Neural cell (in vitro differentiated cells): Measurements from ENCODE around the gene BBS12. TPM values are rescaled to one million over a fixed set of nuclear protein-coding genes. Genes with fewer than 3 reads are reported as not detected.

Source experiments
- H2AFZ ChIP-seq: fragments of 200-600, 300-800 bp; sonication (generic), shearing (Covaris generic); 2 replicates; pipeline ENCODE4 v1.6.0; 2014; ENCODE audit warnings: low read depth, mild to moderate bottlenecking, antibody characterized with exemption, low read length, moderate library complexity
- H3F3A ChIP-seq: fragments of 200-600 bp; shearing (Covaris generic); 2 replicates; pipeline ENCODE4 v1.6.1; 2016; ENCODE audit warnings: mild to moderate bottlenecking, moderate library complexity, mixed read lengths, antibody characterized with exemption, low read length; ENCODE audit not compliant: insufficient read depth, poor library complexity, severe bottlenecking
- H3K27ac ChIP-seq: fragments of 200-600, 300-800 bp; sonication (generic), shearing (Covaris generic); 2 replicates; pipeline ENCODE4 v1.5.1; 2014; ENCODE audit warnings: mild to moderate bottlenecking, low read length, moderate library complexity
- H3K27me3 ChIP-seq: fragments of 300-800, 200-600 bp; sonication (generic), shearing (Covaris generic); 2 replicates; pipeline ENCODE4 v1.6.0; 2014; ENCODE audit warnings: mild to moderate bottlenecking, low read depth, low read length, moderate library complexity; ENCODE audit not compliant: insufficient read depth
- H3K36me3 ChIP-seq: fragments of 300-800, 200-600 bp; sonication (generic), shearing (Covaris generic); 2 replicates; pipeline ENCODE4 v1.5.1; 2014; ENCODE audit warnings: mild to moderate bottlenecking, antibody characterized with exemption, low read length, moderate library complexity; ENCODE audit not compliant: insufficient read depth
- H3K4me2 ChIP-seq: fragments of 300-800, 200-600 bp; sonication (generic), shearing (Covaris generic); 2 replicates; pipeline ENCODE4 v1.6.0; 2014; ENCODE audit warnings: mild to moderate bottlenecking, low read length
- H3K4me3 ChIP-seq: fragments of 300-800, 200-600 bp; sonication (generic), shearing (Covaris generic); 2 replicates; pipeline ENCODE4 v1.5.1; 2014; ENCODE audit warnings: mild to moderate bottlenecking, low read length, moderate library complexity
- H3K79me2 ChIP-seq: fragments of 200-600 bp; shearing (Covaris generic); replicated peaks from 2 replicates; pipeline ENCODE4 v1.6.0; 2014; ENCODE audit warnings: mild to moderate bottlenecking, low read length, moderate library complexity; ENCODE audit not compliant: insufficient read depth
- H3K9ac ChIP-seq: fragments of 300-800, 200-600 bp; sonication (generic), shearing (Covaris generic); 2 replicates; pipeline ENCODE4 v1.6.1; 2016; ENCODE audit warnings: mild to moderate bottlenecking, low read length, mixed read lengths
- H3K9me2 ChIP-seq: fragments of 200-600 bp; shearing (Covaris generic); 2 replicates; pipeline ENCODE4 v1.6.1; 2016; ENCODE audit warnings: mild to moderate bottlenecking, low read length, mixed read lengths; ENCODE audit not compliant: insufficient read depth
- H3K9me3 ChIP-seq: fragments of 200-600, 300-800 bp; sonication (generic), shearing (Covaris generic); 2 replicates; pipeline ENCODE4 v1.6.1; 2016; ENCODE audit warnings: mild to moderate bottlenecking, mixed run types, low read length, moderate library complexity, mixed read lengths
- H4K20me1 ChIP-seq: fragments of 200-600 bp; shearing (Covaris generic); 2 replicates; pipeline ENCODE4 v1.6.1; 2016; ENCODE audit warnings: mild to moderate bottlenecking, mixed run types; ENCODE audit not compliant: insufficient read depth
- CTCF ChIP-seq: fragments of 450-650 bp; IDR thresholded peaks from 2 replicates; pipeline ENCODE4 v1.5.1; 2014; ENCODE audit warnings: antibody characterized with exemption, mild to moderate bottlenecking, moderate library complexity; ENCODE audit not compliant: poor library complexity, severe bottlenecking
- EP300 ChIP-seq: fragments of 450-650 bp; conservative IDR thresholded peaks from 2 replicates; pipeline ENCODE4 v1.6.1; 2014; ENCODE audit warnings: antibody characterized with exemption, mild to moderate bottlenecking, moderate library complexity; ENCODE audit not compliant: poor library complexity, severe bottlenecking
- EZH2 ChIP-seq: fragments of 200-600, 300-800 bp; shearing (Covaris generic), sonication (generic); IDR thresholded peaks from 2 replicates; pipeline ENCODE4 v1.6.1; 2014; ENCODE audit warnings: antibody characterized with exemption, low read length, borderline replicate concordance, mild to moderate bottlenecking; ENCODE audit not compliant: insufficient read depth, poor library complexity, severe bottlenecking
- MXI1 ChIP-seq: fragments of 450-650 bp; conservative IDR thresholded peaks from 2 replicates; pipeline ENCODE4 v1.6.1; 2014; ENCODE audit warnings: antibody characterized with exemption, mild to moderate bottlenecking; ENCODE audit not compliant: poor library complexity, severe bottlenecking
- POLR2AphosphoS5 ChIP-seq: IDR thresholded peaks from 2 replicates; pipeline ENCODE4 v1.6.1; 2012
- RAD21 ChIP-seq: fragments of 450-650 bp; conservative IDR thresholded peaks from 2 replicates; pipeline ENCODE4 v1.6.1; 2014; ENCODE audit warnings: antibody characterized with exemption, mild to moderate bottlenecking, moderate library complexity
- SMC3 ChIP-seq: fragments of 450-650 bp; conservative IDR thresholded peaks from 2 replicates; pipeline ENCODE4 v1.6.1; 2014; ENCODE audit warnings: antibody characterized with exemption, mild to moderate bottlenecking, moderate library complexity; ENCODE audit not compliant: poor library complexity
- TAF1 ChIP-seq: IDR thresholded peaks from 2 replicates; pipeline ENCODE4 v1.6.1; 2012; ENCODE audit warnings: low read depth
- polyA plus RNA-seq: library from polyadenylated mRNA; depleted of rRNA; stranded (reverse); fragments of >200 nt; gene quantifications from 2 replicates; pipeline ENCODE4 v1.2.3, GENCODE V29; 2014
- TF ChIP-seq, protein P1 (sequence below): IDR thresholded peaks from 2 replicates; pipeline ENCODE4 v1.6.1; 2012; ENCODE audit warnings: borderline replicate concordance

Gene BBS12
- polyA plus RNA-seq, 1 donor from 2014 or later, result 3.7 TPM

DNA sequence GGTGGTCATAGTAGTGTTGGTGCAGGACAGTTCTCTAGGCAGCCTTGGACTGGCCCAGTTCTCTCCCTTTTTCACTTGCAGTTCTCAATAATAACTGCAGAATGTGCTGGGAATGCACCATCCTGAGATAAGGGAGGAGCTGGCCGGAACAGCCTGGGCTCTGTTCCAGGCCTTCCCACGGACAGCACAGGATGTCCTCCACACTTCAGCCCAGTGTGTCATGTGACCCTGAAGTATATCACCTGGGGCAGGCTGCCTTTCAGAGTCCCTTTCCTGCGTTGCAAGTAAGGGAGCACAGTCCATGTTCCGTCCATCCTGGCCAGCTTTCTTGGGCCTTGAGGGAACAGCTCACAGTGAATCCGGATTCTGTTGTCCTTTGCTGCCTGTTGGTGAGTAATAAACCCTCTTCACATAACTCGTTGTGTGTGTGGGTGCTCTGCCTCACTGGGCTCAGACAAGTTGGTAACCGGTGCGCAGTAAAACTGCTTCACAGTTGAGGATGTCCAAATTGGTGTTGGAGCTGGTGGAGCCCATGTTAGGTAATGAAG lies 32.3 kb upstream of the BBS12 start:
- H3K9me2 ChIP-seq, result no peaks in the 10 kb centered on the region
- no peaks in the 10 kb centered on the region for H3F3A ChIP-seq
- H3K4me3 ChIP-seq, result no peak overlapping the region
- H3K9ac ChIP-seq, result no peak overlapping the region
- no peak for TF ChIP-seq POLR2AphosphoS5
- no peak for TF ChIP-seq SMC3
- no peak for TF ChIP-seq EZH2
- no peak for TF ChIP-seq RAD21
- TF ChIP-seq CTCF, result no peak
- no peak for TF ChIP-seq TAF1
- TF ChIP-seq, protein P1, sequence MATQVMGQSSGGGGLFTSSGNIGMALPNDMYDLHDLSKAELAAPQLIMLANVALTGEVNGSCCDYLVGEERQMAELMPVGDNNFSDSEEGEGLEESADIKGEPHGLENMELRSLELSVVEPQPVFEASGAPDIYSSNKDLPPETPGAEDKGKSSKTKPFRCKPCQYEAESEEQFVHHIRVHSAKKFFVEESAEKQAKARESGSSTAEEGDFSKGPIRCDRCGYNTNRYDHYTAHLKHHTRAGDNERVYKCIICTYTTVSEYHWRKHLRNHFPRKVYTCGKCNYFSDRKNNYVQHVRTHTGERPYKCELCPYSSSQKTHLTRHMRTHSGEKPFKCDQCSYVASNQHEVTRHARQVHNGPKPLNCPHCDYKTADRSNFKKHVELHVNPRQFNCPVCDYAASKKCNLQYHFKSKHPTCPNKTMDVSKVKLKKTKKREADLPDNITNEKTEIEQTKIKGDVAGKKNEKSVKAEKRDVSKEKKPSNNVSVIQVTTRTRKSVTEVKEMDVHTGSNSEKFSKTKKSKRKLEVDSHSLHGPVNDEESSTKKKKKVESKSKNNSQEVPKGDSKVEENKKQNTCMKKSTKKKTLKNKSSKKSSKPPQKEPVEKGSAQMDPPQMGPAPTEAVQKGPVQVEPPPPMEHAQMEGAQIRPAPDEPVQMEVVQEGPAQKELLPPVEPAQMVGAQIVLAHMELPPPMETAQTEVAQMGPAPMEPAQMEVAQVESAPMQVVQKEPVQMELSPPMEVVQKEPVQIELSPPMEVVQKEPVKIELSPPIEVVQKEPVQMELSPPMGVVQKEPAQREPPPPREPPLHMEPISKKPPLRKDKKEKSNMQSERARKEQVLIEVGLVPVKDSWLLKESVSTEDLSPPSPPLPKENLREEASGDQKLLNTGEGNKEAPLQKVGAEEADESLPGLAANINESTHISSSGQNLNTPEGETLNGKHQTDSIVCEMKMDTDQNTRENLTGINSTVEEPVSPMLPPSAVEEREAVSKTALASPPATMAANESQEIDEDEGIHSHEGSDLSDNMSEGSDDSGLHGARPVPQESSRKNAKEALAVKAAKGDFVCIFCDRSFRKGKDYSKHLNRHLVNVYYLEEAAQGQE, result no peak
- no peak for TF ChIP-seq EP300
- TF ChIP-seq MXI1, result no peak
- no peak overlapping the region for H3K27ac ChIP-seq
- H4K20me1 ChIP-seq, result no peaks in the 10 kb centered on the region
- no peak overlapping the region for H3K4me2 ChIP-seq
- H2AFZ ChIP-seq, result no peak overlapping the region
- H3K27me3 ChIP-seq, result no peaks in the 10 kb centered on the region
- H3K9me3 ChIP-seq, result no peaks in the 10 kb centered on the region
- H3K36me3 ChIP-seq, result no peaks in the 10 kb centered on the region
- H3K79me2 ChIP-seq, result no peaks in the 10 kb centered on the region

GRCh38 chr4:122701061-122701460 lies 31.4 kb upstream of the BBS12 start:
- H3K4me2 ChIP-seq, result no peak overlapping the region
- H3K9me2 ChIP-seq, result no peaks in the 10 kb centered on the region
- H3K27ac ChIP-seq, result no peak overlapping the region
- H3F3A ChIP-seq, result no peaks in the 10 kb centered on the region
- no peak overlapping the region for H3K9ac ChIP-seq
- no peaks in the 10 kb centered on the region for H3K27me3 ChIP-seq
- no peaks in the 10 kb centered on the region for H3K36me3 ChIP-seq
- no peak overlapping the region for H3K4me3 ChIP-seq
- no peaks in the 10 kb centered on the region for H3K79me2 ChIP-seq
- H3K9me3 ChIP-seq, result no peaks in the 10 kb centered on the region
- H2AFZ ChIP-seq, result no peak overlapping the region
- TF ChIP-seq RAD21 (no peak), CTCF (no peak), SMC3 (no peak), EP300 (no peak), TAF1 (no peak), MXI1 (no peak), EZH2 (no peak), POLR2AphosphoS5 (no peak)
- TF ChIP-seq, protein P1, result no peak
- no peaks in the 10 kb centered on the region for H4K20me1 ChIP-seq
